Measurements from ENCODE around the gene TRAPPC2L.

- TF ChIP-seq POLR2A (IDR thresholded peaks at IDR 0.05) (no peak), CTCF (IDR thresholded peaks at IDR 0.05) (no peak)
These were observed 18.1 kb downstream of the TRAPPC2L start for GRCh38 chr16:88874938-88875599.
